NCI-H128 (cell line): ENCODE results near the gene SPATS2.
"Not testable (repeated sequence)": the region's sequence is repeated elsewhere in the genome, so short reads cannot be mapped to it uniquely, and the experiment has no call there.

Source experiments
- DNase-seq: peaks from one replicate; lab custom pipeline; 2025; ENCODE audit not compliant: unreplicated experiment; lab: John Stamatoyannopoulos, UW

SPATS2 gene

DNA sequence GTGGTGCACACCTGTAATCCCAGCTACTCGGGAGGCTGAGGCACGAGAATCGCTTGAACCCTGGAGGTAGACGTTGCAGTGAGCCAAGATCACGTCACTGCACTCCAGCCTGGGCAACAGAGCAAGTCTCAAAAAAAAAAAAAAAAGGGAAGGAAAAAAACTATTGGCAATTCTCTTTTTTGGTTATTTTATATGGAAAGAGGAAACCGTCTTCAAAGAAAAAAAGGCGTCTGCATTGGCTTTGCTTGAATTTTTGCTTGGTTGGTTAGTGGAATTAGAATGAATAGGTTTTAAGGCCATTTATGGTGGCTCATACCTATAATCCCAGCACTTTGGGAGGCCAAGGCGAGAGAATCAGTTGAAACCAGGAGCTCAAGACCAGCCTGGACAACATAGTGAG lies 142.4 kb downstream of the SPATS2 start:
- not testable (repeated sequence) for DNase-seq

GRCh38 chr12:49511410-49511809 lies 144.1 kb downstream of the SPATS2 start:
- DNase-seq = no peak

DNA sequence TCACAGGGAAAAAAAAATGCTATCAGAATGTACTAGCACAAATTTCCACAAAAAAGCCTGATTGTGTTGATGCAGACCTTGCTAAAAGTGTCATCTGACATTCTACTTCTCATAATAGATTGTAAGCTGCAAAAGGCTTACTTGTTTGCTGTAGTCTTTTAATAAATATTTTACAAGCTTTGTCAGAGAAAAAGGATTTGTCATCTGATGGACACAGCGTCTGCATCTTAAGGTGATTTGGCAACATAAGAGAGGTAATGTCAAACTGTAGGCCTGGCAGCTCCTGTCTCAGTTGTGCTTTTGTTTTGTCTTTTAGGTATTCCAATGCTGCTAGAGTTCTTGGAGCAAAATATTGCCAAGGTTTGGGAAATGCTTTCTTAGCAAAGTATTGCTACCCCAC lies 145.3 kb downstream of the SPATS2 start:
- no peak for DNase-seq

DNA sequence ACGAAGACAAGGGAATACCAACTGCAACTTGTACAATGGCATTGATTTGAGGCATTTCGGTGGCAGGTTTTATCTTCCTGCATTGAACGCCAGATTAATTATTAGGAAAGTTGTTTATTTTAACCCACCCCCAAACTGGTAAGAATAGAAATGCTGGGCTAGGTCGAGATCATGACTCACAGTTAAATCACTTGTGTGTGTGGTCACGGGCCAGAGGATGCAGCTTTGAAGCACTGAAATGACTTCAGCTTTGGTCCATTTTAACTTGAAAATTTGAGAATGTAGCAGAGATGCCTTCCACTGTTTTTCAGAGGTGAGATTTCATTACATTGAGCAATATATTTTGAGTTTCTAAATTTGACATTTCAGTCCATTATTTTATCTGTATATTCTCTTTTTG lies 148.0 kb downstream of the SPATS2 start:
- DNase-seq = no peak

GRCh38 chr12:49518914-49519573 lies 151.8 kb downstream of the SPATS2 start:
- no peak for DNase-seq

DNA sequence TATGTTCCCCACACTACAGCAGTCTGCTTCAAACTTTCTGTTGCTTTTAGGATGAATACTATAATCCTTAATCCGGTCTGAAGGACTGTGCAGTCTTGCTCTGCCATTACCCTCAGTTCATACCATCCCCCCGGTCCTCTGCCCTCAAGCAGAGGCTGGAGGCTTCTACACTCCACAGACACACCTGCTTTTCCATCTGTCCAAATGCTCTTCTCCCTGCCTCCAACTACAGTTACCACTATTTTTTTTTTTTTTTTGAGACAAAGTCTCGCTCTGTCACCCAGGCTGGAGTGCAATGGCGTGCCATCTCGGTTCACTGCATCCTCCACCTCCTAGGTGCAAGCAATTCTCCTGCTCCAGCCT lies 152.3 kb downstream of the SPATS2 start:
- no peak for DNase-seq

- no peak for DNase-seq
Measured at GRCh38 chr12:49521389-49521788, 154.1 kb downstream of the SPATS2 start.

DNA sequence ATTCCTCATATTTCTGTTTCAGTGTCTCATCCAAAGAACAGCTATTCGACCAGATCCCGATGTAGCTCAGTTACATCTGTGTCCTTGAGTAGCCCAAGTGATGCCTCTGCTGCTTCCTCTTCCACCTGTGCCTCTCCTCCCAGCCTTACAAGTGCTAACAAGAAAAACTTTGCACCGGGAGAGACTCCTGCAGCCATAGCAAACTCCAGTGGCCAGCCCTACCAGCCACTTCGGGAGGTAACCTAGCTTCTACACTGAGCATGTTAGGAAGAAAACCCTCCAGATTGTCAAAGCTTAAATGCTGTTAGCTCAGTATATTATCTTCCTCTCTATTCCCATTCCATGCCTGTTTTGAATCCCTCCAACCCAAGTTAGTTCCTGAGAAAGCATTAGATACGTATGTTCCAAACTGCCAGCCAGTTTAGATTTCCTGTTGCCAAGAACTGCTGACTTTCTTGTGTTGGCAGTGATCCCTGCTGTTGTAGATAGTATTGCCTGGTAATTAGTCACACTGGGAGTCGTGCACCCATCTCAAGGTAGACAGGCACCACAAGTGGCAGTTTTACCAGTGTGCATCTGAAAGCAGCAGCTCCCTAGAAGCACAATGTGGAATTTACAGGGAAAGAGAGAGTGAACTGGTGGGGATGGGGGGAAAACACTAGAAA lies 157.5 kb downstream of the SPATS2 start:
- no peak for DNase-seq

DNA sequence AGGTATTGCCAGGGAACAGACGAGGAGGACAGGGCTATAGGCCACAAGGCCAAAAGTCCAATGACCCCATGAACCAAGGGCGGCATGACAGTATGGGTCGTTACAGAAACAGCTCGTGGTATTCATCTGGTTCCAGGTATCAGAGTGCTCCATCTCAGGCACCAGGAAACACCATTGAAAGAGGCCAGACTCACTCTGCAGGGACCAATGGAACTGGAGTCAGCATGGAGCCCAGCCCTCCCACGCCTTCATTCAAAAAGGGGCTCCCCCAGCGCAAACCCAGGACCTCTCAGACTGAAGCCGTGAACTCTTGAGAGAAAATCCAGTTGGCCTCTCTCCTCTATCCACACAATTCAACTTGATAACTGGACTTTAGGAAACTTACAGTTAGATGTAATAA lies 158.7 kb downstream of the SPATS2 start:
- no peak for DNase-seq

- no peak for DNase-seq
Measured at GRCh38 chr12:49527361-49528130, 160.3 kb downstream of the SPATS2 start.

GRCh38 chr12:49529414-49529813 lies 162.2 kb downstream of the SPATS2 start:
- no peak for DNase-seq

GRCh38 chr12:49531745-49532144 lies 164.5 kb downstream of the SPATS2 start:
- DNase-seq = no peak

GRCh38 chr12:49533331-49533730 lies 166.1 kb downstream of the SPATS2 start:
- no peak for DNase-seq

- not testable (repeated sequence) for DNase-seq
Measured at GRCh38 chr12:49534122-49534521, 166.9 kb downstream of the SPATS2 start.

DNA sequence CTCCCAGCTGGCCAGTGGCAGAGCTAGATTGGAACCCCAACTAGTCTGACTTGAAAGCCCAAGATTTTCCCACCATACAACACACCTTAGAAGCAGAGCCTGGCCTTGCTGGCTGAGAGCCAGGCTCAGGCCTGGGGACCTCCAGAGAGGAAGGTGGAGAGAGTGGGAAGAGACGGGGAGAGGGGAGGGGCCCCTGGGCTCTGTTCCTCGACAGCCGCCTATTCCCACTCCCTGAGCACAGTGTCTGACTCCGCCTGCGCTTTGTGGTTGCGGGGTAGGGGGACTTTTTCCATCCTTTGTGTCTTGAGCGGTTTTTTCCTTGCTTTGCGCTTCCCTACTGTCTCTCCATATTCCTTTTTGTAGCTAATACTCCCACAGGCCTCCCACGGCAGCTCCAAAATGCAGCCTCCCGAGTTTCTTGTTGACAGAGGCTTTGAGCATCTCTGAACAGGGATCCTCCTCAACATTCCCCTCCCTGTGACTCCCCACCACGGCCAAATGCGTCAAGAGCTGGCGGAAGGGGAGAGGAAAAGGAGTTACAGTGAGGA lies 167.5 kb downstream of the SPATS2 start:
- no peak for DNase-seq

DNA sequence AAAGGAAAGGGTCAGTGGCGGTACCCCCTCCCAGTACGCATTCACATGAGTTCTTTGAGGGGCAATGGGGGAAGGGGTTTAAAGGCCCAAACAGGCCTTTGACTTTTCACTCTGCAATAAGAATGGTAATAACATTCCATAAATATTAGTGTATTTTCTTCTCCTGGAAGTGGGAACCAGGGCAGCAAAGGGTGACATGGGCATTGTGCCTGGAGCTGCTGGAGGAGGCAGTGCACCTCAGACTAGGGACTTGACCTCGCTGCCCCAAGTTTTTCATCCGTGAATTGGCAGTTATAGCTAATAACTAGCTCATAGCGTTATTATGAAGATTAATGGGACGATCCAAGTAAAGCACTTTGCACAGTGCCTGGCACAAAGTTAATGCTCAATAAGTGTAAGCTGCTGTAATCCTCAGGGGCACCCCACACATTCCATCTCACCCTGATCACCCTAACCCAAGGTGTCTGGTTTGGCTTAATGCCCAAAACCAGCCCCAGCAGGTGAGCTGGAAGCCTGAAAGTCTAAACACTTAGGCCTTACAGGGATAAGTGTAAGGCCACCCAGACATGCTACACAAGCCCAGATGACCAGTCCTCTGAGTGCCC lies 168.8 kb downstream of the SPATS2 start:
- DNase-seq = no peak

DNA sequence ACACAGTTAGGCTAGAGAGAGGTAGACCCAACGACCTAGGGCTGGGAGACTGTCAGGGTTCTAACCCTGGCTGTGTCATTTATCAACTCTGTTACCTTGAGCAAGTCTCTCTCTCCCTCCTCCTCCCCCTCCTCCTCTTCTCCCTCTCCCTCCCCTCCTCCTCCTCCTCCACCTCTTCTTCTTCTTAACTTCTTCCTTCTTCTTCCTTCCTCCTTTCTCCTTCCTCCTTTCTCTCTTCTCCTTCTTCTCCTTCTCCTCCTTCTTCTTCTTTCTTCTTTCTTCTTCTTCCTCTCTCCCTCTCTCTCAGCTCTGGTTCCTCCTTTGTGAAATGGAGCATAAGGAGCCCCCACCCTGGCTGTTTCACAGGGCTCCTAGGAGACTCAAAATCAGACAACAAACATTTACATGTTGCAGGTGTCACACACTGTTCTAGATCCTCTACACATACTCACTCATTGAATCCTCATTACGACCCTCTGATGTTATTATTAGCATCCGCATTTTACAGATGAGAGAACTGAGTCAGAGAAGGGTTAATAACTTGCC lies 169.3 kb downstream of the SPATS2 start:
- DNase-seq = no peak

GRCh38 chr12:49537231-49537751 lies 170.0 kb downstream of the SPATS2 start:
- no peak for DNase-seq

DNA sequence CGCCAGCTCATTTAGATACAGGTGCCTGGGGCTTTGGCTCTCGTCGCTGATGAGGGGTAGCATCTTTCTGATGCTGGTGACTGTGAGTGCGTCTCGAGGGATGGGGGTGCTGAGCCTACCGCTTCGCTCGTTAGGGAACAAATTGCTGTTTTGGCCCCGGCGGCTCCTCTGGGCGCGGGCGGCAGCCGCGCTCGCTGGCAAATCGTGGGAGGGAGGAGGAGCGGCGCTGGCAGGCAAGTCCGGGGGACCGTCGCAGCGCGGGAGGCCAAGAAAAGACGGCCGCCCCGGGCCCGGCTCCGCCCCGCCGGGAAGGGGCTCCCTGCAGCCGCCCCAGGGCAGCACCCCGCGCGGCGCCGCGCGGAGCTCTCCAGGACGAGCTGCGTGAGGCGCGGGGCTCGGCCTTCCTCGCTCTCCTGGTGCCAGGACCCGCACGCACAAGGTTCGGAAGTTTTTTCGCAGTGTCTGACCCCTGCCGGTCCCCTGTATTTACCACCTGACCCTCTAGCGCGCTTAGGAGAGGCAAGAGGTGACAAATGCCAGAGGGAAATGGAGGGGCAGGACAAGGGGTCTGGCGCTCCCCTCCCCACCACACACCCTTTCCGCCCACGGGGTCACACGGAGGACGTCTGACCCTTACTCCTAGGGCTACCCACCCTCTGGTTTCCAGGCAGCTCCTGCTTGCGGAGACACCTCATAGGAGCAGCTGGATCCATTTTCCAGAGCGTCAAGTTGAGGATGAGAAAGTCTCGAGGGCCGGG lies 170.7 kb downstream of the SPATS2 start:
- DNase-seq = no peak
